ENCODE results near the gene FBXW10B.
"Not testable (repeated sequence)": the region's sequence is repeated elsewhere in the genome, so short reads cannot be mapped to it uniquely, and the experiment has no call there.

DNA sequence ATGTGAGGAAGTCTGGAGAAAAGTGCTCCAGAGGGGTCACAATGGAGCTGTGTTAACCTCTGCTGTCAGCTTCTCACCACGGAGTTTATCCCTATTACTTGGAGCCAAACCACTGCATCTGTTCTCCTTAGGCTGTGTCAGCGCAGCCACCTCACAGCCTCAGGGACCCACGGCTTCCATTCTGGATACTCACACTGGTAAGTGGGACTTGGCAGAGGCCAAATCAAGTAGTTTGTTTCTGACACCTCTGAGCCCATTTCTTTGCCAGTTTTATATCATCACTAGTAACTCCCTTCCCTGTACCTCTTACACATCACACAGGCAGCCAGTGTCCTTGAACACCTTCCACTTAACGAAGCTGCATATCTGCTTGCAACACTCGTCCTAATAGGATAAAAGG lies 44.8 kb downstream of the FBXW10B start:
- TF ChIP-seq, protein P1, sequence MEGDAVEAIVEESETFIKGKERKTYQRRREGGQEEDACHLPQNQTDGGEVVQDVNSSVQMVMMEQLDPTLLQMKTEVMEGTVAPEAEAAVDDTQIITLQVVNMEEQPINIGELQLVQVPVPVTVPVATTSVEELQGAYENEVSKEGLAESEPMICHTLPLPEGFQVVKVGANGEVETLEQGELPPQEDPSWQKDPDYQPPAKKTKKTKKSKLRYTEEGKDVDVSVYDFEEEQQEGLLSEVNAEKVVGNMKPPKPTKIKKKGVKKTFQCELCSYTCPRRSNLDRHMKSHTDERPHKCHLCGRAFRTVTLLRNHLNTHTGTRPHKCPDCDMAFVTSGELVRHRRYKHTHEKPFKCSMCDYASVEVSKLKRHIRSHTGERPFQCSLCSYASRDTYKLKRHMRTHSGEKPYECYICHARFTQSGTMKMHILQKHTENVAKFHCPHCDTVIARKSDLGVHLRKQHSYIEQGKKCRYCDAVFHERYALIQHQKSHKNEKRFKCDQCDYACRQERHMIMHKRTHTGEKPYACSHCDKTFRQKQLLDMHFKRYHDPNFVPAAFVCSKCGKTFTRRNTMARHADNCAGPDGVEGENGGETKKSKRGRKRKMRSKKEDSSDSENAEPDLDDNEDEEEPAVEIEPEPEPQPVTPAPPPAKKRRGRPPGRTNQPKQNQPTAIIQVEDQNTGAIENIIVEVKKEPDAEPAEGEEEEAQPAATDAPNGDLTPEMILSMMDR (IDR thresholded peaks at IDR 0.05), result not testable (repeated sequence)
- not testable (repeated sequence) for TF ChIP-seq POLR2A (IDR thresholded peaks at IDR 0.05)
